Endothelial cell of umbilical vein (primary cell): Measurements from ENCODE around the gene CGNL1. TPM values are rescaled to one million over a fixed set of nuclear protein-coding genes. Genes with fewer than 3 reads are reported as not detected.

ENCODE experiments used
- BruUV-seq: library from RNA; stranded (reverse); fragments of 400-500 nt; replicated peaks from 2 replicates; lab custom pipeline; 2021; lab: Mats Ljungman, UMichigan
- CTCF ChIA-PET: fragments of 300-600, 350-600 bp; sonication (Branson Sonifier 250); formaldehyde crosslinking; loops from one replicate; lab custom pipeline; 2021; ENCODE audit warnings: antibody characterized with exemption, inconsistent platforms; lab: Charles Lee
- POLR2A ChIA-PET: fragments of 300-600, 350-600 bp; sonication (Branson Sonifier 250); formaldehyde crosslinking; loops from one replicate; lab custom pipeline; 2021; ENCODE audit warnings: antibody characterized with exemption, inconsistent platforms; lab: Charles Lee
- DNase-seq: peaks from one replicate; pipeline ENCODE4 v3.0.0-alpha.2; 2011; ENCODE audit warnings: low read depth, low spot score
- FAIRE-seq: peaks from 2 replicates; lab custom pipeline; 2011; peaks lifted over from hg19 to GRCh38; lab: Jason Lieb, UNC
- H2AFZ ChIP-seq: 2 replicates; pipeline ENCODE4 v1.6.0; 2012; ENCODE audit warnings: low read depth, low read length, control low read depth, inconsistent platforms
- H3K27ac ChIP-seq: 2 replicates; pipeline ENCODE4 v1.5.1; 2011; ENCODE audit warnings: low read depth, mild to moderate bottlenecking, control low read depth, low read length, moderate library complexity; ENCODE audit not compliant: insufficient read depth
- H3K27me3 ChIP-seq, 2 experiments: 2 replicates each; pipeline versions ENCODE4 v1.6.0 to v1.6.1; 2011; ENCODE audit warnings: low read length in 2 of 2, mixed read lengths in 1 of 2; ENCODE audit not compliant: control insufficient read depth in 2 of 2, insufficient read depth in 2 of 2
- H3K36me3 ChIP-seq, 2 experiments: 2 replicates in 1 of 2; 3 replicates in 1 of 2; pipeline ENCODE4 v1.5.1; 2011; ENCODE audit warnings: low read length in 2 of 2, mild to moderate bottlenecking in 1 of 2, moderate library complexity in 1 of 2; ENCODE audit not compliant: control insufficient read depth in 2 of 2, insufficient read depth in 2 of 2; ENCODE audit errors: extremely low read depth in 1 of 2
- H3K4me1 ChIP-seq: 3 replicates; pipeline ENCODE4 v1.5.1; 2011; ENCODE audit warnings: mild to moderate bottlenecking, low read length; ENCODE audit not compliant: control insufficient read depth, insufficient read depth; ENCODE audit errors: extremely low read depth
- H3K4me2 ChIP-seq: 2 replicates; pipeline ENCODE4 v1.6.1; 2011; ENCODE audit warnings: low read length, control low read depth, mixed read lengths; ENCODE audit not compliant: insufficient read depth
- H3K4me3 ChIP-seq, 3 experiments: fragments of 200-600 bp in 1 of 3; sonication (generic), shearing (Covaris generic) in 1 of 3; replicated peaks in 1 of 3; 2 replicates each; pipeline ENCODE4 v1.5.1; 2011 to 2016; ENCODE audit warnings: control low read depth in 3 of 3, low read length in 3 of 3, mild to moderate bottlenecking in 2 of 3, inconsistent platforms in 1 of 3, low read depth in 1 of 3, moderate library complexity in 1 of 3; ENCODE audit not compliant: insufficient read depth in 1 of 3
- H3K79me2 ChIP-seq: 2 replicates; pipeline ENCODE4 v1.6.0; 2012; ENCODE audit warnings: low read length, inconsistent platforms; ENCODE audit not compliant: control insufficient read depth, insufficient read depth
- H3K9ac ChIP-seq: replicated peaks from 2 replicates; pipeline ENCODE3; 2011; ENCODE audit warnings: low read length, control low read depth; ENCODE audit not compliant: insufficient read depth; ENCODE audit errors: extremely low read depth
- H3K9me1 ChIP-seq: replicated peaks from 3 replicates; pipeline ENCODE4 v1.6.0; 2011; ENCODE audit warnings: mild to moderate bottlenecking, low read length; ENCODE audit not compliant: control insufficient read depth, insufficient read depth; ENCODE audit errors: extremely low read depth
- H3K9me3 ChIP-seq: replicated peaks from 2 replicates; pipeline ENCODE4 v1.5.1; 2012; ENCODE audit warnings: low read length, inconsistent platforms; ENCODE audit not compliant: control insufficient read depth, insufficient read depth
- H4K20me1 ChIP-seq: replicated peaks from 2 replicates; pipeline ENCODE3; 2011; ENCODE audit warnings: mild to moderate bottlenecking, low read length; ENCODE audit not compliant: control insufficient read depth, insufficient read depth; ENCODE audit errors: extremely low read depth
- EZH2 ChIP-seq: IDR thresholded peaks from 2 replicates; pipeline ENCODE4 v1.6.1; 2012; ENCODE audit warnings: borderline replicate concordance, low read depth, mild to moderate bottlenecking, moderate library complexity, low read length, inconsistent platforms; ENCODE audit not compliant: severe bottlenecking
- FOS ChIP-seq: IDR thresholded peaks from 2 replicates; pipeline ENCODE4 v1.6.1; 2011; ENCODE audit warnings: mild to moderate bottlenecking, low read length, moderate library complexity, borderline replicate concordance; ENCODE audit not compliant: insufficient read depth
- GATA2 ChIP-seq: IDR thresholded peaks from 2 replicates; pipeline ENCODE4 v1.7.0; 2011; ENCODE audit warnings: low read depth, mild to moderate bottlenecking, moderate library complexity, mixed read lengths, low read length; ENCODE audit not compliant: insufficient read length, insufficient read depth
- JUN ChIP-seq: IDR thresholded peaks from 2 replicates; pipeline ENCODE4 v1.6.1; 2011; ENCODE audit warnings: borderline replicate concordance, low read depth; ENCODE audit not compliant: insufficient read length, insufficient read depth
- MAX ChIP-seq: IDR thresholded peaks from 2 replicates; pipeline ENCODE4 v1.6.1; 2011; ENCODE audit not compliant: insufficient read depth, insufficient read length
- MYC ChIP-seq: IDR thresholded peaks from one replicate; pipeline ENCODE4 v1.6.1; 2011; ENCODE audit warnings: mild to moderate bottlenecking, low read depth, low read length
- POLR2A ChIP-seq: IDR thresholded peaks from 2 replicates; pipeline ENCODE4 v1.6.1; 2012; ENCODE audit warnings: low read depth, mild to moderate bottlenecking, control low read depth, low read length
- POLR2AphosphoS5 ChIP-seq: IDR thresholded peaks from 2 replicates; pipeline ENCODE4 v1.6.1; 2012; ENCODE audit warnings: low read depth, mild to moderate bottlenecking, control low read depth, low read length, moderate library complexity; ENCODE audit not compliant: insufficient read depth
- dilution Hi-C: fragments of 300-500 bp; cut with MboI; formaldehyde crosslinking; loops from one replicate; pipeline ENCODE4 v1.15.0; 2019; ENCODE audit warnings: low sequenced_read_pairs; ENCODE audit not compliant: extremely low pct_ligation_motif_present
- intact Hi-C: fragments of 100-400 bp; cut with micrococcal nuclease; formaldehyde crosslinking; loops from one replicate; pipeline ENCODE4 v1.10.0; 2022
- polyA plus RNA-seq, 4 experiments: library from polyadenylated mRNA; depleted of rRNA in 3 of 4; stranded (reverse) in 3 of 4; unstranded in 1 of 4; fragments of >200 nt; gene quantifications; 2 replicates each; pipeline versions ENCODE4 v1.2.1 to v1.2.3, GENCODE V29; 2011 to 2012; ENCODE audit warnings: missing spikeins in 1 of 4
- total RNA-seq: library from RNA; stranded (reverse); gene quantifications from 2 replicates; pipeline ENCODE4 v1.2.3, GENCODE V29; 2021
- TF ChIP-seq, protein P1 (sequence below), 2 donors: IDR thresholded peaks; 1 replicate in 1 of 2; 2 replicates in 1 of 2; pipeline ENCODE4 v1.5.1; 2011; ENCODE audit warnings: low read length in 2 of 2, mild to moderate bottlenecking in 2 of 2, moderate library complexity in 2 of 2, control low read depth in 1 of 2, inconsistent platforms in 1 of 2, low read depth in 1 of 2; ENCODE audit not compliant: insufficient read depth in 1 of 2; ENCODE audit errors: extremely low read depth in 1 of 2

CGNL1 gene
- total and polyA plus RNA-seq, 2 donors (not counting 3 experiments of a cell fraction or from before 2014, with no cell fraction given) = 6.9 to 27.1 TPM

- intact Hi-C loops (loop anchor here (5.0 kb wide), 2 partner anchors 52 to 132 kb away; partner anchors contain the start of gene CGNL1), dilution Hi-C loops (no loop called here)
- BruUV-seq = no TSS peak
- no peak overlapping the region for H3K4me2 ChIP-seq
- no peak overlapping the region for H3K27ac ChIP-seq
- no peak overlapping the region for H3K9ac ChIP-seq
- ChIA-PET POLR2A (no interaction called here), CTCF (interaction anchor here (5.0 kb wide), 1 partner anchor 19 kb away, joined by 20 read pairs; no protein-coding TSS in a partner anchor)
- no peaks in the 10 kb centered on the region for H3K9me3 ChIP-seq
- H3K4me1 ChIP-seq = peaks cover 40% of the 10 kb centered on the region
- H3K4me3 ChIP-seq = no peak overlapping the region
- DNase-seq = no peak
- TF ChIP-seq MAX (no peak), JUN (no peak), EZH2 (no peak), GATA2 (no peak), POLR2A (no peak), POLR2AphosphoS5 (no peak), FOS (no peak), MYC (no peak)
- TF ChIP-seq, protein P1, sequence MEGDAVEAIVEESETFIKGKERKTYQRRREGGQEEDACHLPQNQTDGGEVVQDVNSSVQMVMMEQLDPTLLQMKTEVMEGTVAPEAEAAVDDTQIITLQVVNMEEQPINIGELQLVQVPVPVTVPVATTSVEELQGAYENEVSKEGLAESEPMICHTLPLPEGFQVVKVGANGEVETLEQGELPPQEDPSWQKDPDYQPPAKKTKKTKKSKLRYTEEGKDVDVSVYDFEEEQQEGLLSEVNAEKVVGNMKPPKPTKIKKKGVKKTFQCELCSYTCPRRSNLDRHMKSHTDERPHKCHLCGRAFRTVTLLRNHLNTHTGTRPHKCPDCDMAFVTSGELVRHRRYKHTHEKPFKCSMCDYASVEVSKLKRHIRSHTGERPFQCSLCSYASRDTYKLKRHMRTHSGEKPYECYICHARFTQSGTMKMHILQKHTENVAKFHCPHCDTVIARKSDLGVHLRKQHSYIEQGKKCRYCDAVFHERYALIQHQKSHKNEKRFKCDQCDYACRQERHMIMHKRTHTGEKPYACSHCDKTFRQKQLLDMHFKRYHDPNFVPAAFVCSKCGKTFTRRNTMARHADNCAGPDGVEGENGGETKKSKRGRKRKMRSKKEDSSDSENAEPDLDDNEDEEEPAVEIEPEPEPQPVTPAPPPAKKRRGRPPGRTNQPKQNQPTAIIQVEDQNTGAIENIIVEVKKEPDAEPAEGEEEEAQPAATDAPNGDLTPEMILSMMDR (IDR thresholded peaks at IDR 0.05; ENCODE audit: extremely low read depth in 1 of 2, insufficient read depth in 1 of 2, low read depth in 1 of 2, low read length in 2 of 2) = no peak
- no peaks in the 10 kb centered on the region for H3K27me3 ChIP-seq
- no peaks in the 10 kb centered on the region for H3K9me1 ChIP-seq
- H3K36me3 ChIP-seq = no peaks in the 10 kb centered on the region
- H2AFZ ChIP-seq = no peak overlapping the region
- H3K79me2 ChIP-seq = no peaks in the 10 kb centered on the region
- peak; percentile 44 for FAIRE-seq
- no peaks in the 10 kb centered on the region for H4K20me1 ChIP-seq
Observed at GRCh38 chr15:57509126-57509525, 132.8 kb downstream of the CGNL1 start.
